ENCODE data around the gene GH1. TPM values are rescaled to one million over a fixed set of nuclear protein-coding genes. Genes with fewer than 3 reads are reported as not detected.

GH1 gene
- total RNA-seq, 1 experiment from 2014 or later, result not detected

- no peak overlapping the region for H3K27ac ChIP-seq (ENCODE audit: low read depth, low read length)
- H3K36me3 ChIP-seq (ENCODE audit: control insufficient read depth in 1 of 2, insufficient read depth in 2 of 2, low read length in 2 of 2), result no peaks in the 10 kb centered on the region
- H3K4me2 ChIP-seq (ENCODE audit: low read length), result no peak overlapping the region
- ATAC-seq, result no peak
- no TSS peak for BruUV-seq (replicated peaks)
- no peak for DNase-seq (ENCODE audit: low read depth, low spot score)
- no peaks in the 10 kb centered on the region for H3K4me1 ChIP-seq (ENCODE audit: control insufficient read depth in 1 of 2, insufficient read depth in 2 of 2, low read length in 2 of 2)
- no peak overlapping the region for H2AFZ ChIP-seq (ENCODE audit: low read depth, low read length, poor library complexity, severe bottlenecking)
- H3K9me3 ChIP-seq (ENCODE audit: control insufficient read depth in 1 of 2, insufficient read depth in 1 of 2, low read depth in 1 of 2, low read length in 2 of 2), result no peaks in the 10 kb centered on the region
- no peak overlapping the region for H3K4me3 ChIP-seq (replicated peaks in 1 of 2; ENCODE audit: low read depth in 1 of 2, low read length in 2 of 2)
- POLR2A ChIA-PET, result no interaction called here
- no peaks in the 10 kb centered on the region; the same call in 1 of the 2 replicates for H3K27me3 ChIP-seq (ENCODE audit: insufficient read depth, low read length)
- H3K9ac ChIP-seq (ENCODE audit: low read length), result no peak overlapping the region
- no peak for TF ChIP-seq SP1 (IDR thresholded peaks at IDR 0.05; ENCODE audit: low read depth)
- no peak for TF ChIP-seq EGR1 (IDR thresholded peaks at IDR 0.05; ENCODE audit: low read depth)
- TF ChIP-seq FOSL1 (IDR thresholded peaks at IDR 0.05; ENCODE audit: low read depth), result no peak
- TF ChIP-seq ATF3 (IDR thresholded peaks at IDR 0.05), result no peak
- no peak for TF ChIP-seq ZNF274 (IDR thresholded peaks at IDR 0.05; ENCODE audit: low read depth, low read length)
- no peak for TF ChIP-seq YY1 (IDR thresholded peaks at IDR 0.05; ENCODE audit: extremely low read depth, insufficient replicate concordance, low read depth, low read length)
- TF ChIP-seq REST (IDR thresholded peaks at IDR 0.05; ENCODE audit: low read depth), result no peak
- no peak for TF ChIP-seq POLR2AphosphoS5 (IDR thresholded peaks at IDR 0.05; ENCODE audit: low read depth, low read length)
- intact Hi-C loops (cut with micrococcal nuclease), result loop anchor here (5.0 kb wide), 1 partner anchor 368 kb away; no protein-coding TSS in a partner anchor
- no peaks in the 10 kb centered on the region for H4K20me1 ChIP-seq (ENCODE audit: insufficient read depth)
- CTCF ChIA-PET, result interaction anchor here (1.1 kb wide), 1 partner anchor 219 kb away, joined by 3 read pairs; no protein-coding TSS in a partner anchor
- RAD21 ChIA-PET (ENCODE audit: low non-redundant PET in 1 of 2, low total read pairs in 2 of 2, uncharacterized antibody in 2 of 2, unreplicated experiment in 2 of 2), result no interaction called here
- no peaks in the 10 kb centered on the region for H3K9me2 ChIP-seq (ENCODE audit: insufficient read depth)
- no peaks in the 10 kb centered on the region for H3K79me2 ChIP-seq (ENCODE audit: insufficient read depth, low read length)
These were observed 4.2 kb downstream of the GH1 start for GRCh38 chr17:63914471-63914870.
